Skeletal muscle satellite cell (primary cell): ENCODE results near the gene TNXB.
"Not testable (repeated sequence)": the region's sequence is repeated elsewhere in the genome, so short reads cannot be mapped to it uniquely, and the experiment has no call there.

Experiments used
- H3K27me3 ChIP-seq: 2 replicates; pipeline ENCODE4 v1.7.0; 2013; ENCODE audit warnings: low read length; ENCODE audit not compliant: control insufficient read depth, insufficient read depth
- H3K36me3 ChIP-seq: 2 replicates; pipeline ENCODE4 v1.7.0; 2013; ENCODE audit warnings: mild to moderate bottlenecking, control low read depth, low read length; ENCODE audit not compliant: insufficient read depth
- H3K4me1 ChIP-seq: 2 replicates; pipeline ENCODE4 v1.7.0; 2013; ENCODE audit warnings: low read length; ENCODE audit not compliant: control insufficient read depth, insufficient read depth
- H3K4me2 ChIP-seq: 2 replicates; pipeline ENCODE4 v1.7.0; 2013; ENCODE audit warnings: mild to moderate bottlenecking, low read length
- H3K4me3 ChIP-seq: 2 replicates; pipeline ENCODE4 v1.7.0; 2013; ENCODE audit warnings: low read length
- H3K9ac ChIP-seq: 2 replicates; pipeline ENCODE4 v1.7.0; 2013; ENCODE audit warnings: mild to moderate bottlenecking, low read depth, low read length, moderate library complexity
- H3K9me3 ChIP-seq: replicated peaks from 2 replicates; pipeline ENCODE4 v1.7.0; 2013; ENCODE audit warnings: mild to moderate bottlenecking, control low read depth, low read length

TNXB gene

DNA sequence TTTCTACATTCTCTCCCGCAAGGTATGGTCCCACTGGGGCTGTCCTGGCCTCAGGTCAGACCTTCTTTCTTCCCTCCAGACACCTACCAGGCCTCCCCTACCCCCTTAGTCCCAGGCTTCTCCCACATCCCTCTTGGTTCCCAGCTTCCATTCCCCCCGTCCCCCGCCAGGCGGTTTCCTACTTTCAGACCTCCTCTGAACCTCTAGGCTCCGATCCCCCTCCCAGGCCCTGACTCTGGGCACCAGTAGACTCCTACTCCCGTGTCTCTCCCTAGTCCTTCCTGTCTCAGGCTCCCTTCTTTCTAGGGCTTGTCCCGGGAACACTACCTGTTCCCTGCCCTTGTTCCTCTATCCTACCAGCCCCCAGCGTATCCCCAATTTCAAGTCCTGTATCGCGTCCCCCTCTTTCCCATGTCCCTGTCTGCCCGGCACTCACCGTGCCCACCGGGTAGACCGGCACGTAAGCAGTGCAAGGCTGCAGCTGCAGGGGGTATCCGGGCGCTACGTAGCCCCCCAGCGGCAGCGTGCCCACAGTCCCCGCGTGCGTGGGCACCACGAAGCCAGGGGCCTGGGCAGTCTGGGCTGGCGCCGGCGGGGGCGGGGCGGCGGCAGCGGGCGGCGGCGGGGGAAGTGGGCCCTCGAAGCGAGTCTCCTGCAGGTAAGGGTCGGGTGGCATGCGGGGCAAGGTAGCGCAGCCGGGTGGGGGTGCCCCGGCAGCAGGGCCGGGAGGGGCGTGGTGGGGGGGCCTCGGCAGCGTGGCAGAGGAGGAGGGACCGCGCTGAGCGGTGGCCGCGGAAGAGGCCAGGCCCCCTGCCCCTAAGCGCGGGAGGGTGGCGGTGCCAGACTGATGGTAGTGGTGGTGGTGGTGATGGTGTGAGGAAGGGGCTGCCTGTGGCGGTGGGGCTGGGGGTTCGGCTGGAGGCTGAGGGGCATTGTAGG, 41.1 kb upstream of the TNXB start:
- Histone ChIP-seq H3K4me3 (no peak overlapping the region), H3K27me3 (peaks cover 35% of the 10 kb centered on the region), H3K4me2 (no peak overlapping the region), H3K36me3 (no peaks in the 10 kb centered on the region), H3K9me3 (no peaks in the 10 kb centered on the region), H3K4me1 (peaks cover 25% of the 10 kb centered on the region), H3K9ac (no peak overlapping the region)

DNA sequence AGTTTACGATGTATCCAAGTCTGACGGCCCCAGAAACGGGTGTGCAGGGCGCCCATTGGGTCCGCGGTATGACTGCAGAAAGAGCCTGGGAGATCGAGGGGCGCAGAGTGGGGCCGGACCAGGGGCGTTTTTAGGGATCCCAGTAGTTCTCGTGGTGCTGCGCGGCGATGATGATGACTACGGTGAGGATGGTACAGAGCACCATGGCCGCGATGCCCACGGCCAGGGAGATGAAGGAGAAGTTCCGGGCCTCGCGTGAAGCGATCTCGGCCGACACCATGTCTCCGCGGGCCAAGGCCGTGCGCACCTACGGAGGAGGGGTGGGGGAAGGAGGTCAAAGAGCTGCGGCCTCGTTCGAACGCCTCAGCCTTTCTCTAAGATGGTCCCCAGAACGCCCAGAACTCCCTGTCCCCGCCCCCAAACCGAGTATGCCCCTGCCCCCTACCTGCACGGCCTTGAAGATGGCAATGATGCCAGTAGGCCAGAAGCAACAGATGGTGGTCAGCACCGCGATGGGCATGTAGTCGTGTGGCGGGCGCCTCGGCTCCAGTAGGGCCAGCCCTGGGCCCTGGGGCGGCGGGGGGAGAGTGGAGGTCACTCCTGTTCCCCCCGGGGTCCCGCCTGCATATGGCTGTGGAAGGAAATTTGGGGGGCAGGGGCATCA, 40.1 kb upstream of the TNXB start:
- no peaks in the 10 kb centered on the region for H3K9me3 ChIP-seq
- no peak overlapping the region for H3K9ac ChIP-seq
- no peak overlapping the region for H3K4me2 ChIP-seq
- no peaks in the 10 kb centered on the region for H3K36me3 ChIP-seq
- H3K27me3 ChIP-seq = peaks cover 40% of the 10 kb centered on the region
- H3K4me1 ChIP-seq = peaks cover 19% of the 10 kb centered on the region
- no peak overlapping the region for H3K4me3 ChIP-seq

DNA sequence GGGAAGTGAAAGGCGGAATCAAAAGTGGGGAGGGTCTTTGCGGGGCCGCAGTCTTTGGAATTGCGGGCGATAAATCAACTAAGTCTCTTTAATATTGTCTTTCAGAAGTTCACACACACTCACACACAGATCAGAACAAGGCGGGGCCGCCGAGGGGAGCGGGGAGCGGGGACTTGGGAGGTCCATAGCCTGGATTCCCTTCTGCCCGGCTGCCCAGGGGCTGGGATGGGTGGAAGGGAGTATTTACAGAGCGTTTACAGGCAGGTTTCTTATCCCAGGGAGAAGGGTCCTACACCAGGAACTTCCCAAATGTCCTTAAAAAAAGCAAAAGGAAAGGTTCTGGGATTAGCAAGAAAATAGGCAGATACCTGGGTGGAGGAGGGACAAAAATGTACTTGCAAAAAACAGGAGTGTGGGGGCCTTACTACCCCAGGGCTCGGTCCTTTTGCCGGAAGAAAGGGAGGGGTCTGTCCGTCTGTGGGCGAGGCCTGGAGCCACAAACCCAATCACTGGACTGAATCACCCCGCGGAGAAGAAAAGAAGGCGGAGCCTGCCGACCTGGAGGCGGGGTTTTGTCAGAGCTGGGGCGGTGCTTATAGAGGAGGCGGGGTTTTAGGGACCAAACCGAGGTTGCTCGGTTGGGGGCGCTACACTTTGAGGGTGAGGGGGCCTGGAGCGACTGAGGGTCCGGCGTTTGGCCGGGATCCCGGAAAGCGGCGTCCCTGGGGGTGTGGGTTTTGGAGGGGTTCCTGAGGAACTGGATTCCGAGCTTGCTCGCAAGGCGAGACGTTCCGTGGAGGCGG, 39.4 kb upstream of the TNXB start:
- Histone ChIP-seq H3K4me3 (no peak overlapping the region), H3K9ac (no peak overlapping the region), H3K27me3 (peaks cover 40% of the 10 kb centered on the region), H3K4me1 (peaks cover 16% of the 10 kb centered on the region), H3K36me3 (no peaks in the 10 kb centered on the region), H3K4me2 (no peak overlapping the region), H3K9me3 (no peaks in the 10 kb centered on the region)

DNA sequence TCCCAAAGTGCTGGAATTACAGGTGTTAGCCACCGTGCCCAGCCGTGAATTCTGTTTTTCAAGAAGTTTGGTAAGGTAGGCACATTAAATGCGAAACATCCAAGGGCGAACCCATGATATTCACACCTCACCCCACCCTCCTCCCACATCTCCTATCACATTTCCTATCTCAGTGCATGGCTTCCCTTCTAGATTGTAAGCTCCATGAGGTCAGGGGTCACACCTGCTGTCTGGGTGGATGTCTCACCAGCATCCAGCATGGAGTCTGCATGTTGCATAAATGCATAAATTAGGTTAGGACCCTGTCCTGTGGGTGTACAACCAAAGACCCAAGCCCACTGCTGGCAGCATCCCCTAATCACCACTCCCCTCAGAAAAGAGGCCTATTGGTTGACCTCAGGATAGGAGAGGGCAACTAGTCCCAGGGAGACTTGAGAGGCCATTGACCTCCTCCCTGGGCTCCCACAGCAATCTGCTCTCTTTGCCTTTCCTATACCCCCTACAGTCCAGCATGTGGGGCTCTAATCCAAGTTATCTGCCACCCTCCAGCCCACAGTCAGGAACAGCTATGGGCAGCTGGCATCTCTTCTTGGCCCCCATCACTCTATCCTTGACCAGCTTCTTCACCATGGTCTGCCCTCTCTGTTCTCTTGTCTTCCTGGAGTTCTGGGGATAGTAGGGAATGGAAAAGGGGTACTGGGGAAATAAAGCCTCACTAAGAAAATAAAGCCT, 38.4 kb upstream of the TNXB start:
- Histone ChIP-seq H3K4me3 (no peak overlapping the region), H3K4me2 (no peak overlapping the region), H3K27me3 (peaks cover 40% of the 10 kb centered on the region)

DNA sequence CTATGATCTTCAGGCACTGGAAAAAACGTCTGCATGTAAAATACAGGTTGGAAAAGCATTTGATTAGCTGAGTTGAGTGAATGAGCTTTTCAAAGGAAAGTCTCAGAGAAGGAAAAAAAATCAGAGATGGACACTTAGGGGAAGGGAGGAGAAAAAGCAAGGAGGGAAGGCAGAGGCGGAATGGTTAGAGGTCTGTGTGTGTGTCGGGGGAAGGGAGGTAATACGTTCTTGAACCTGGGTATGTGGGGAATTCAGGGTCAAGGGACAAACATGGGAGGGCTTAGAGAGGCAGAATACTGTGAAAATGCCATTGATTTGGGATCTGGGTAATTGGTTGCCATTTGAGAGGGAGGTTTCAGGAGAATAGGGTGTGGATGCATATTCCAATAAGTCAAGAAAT, 37.5 kb upstream of the TNXB start:
- Histone ChIP-seq H3K9ac (no peak overlapping the region), H3K4me1 (no peaks in the 10 kb centered on the region), H3K4me3 (no peak overlapping the region), H3K4me2 (no peak overlapping the region), H3K36me3 (no peaks in the 10 kb centered on the region), H3K9me3 (no peaks in the 10 kb centered on the region), H3K27me3 (peaks cover 47% of the 10 kb centered on the region)

More for the DNA sequence above, 38.4 kb upstream of the TNXB start:
- Histone ChIP-seq H3K9me3 (no peaks in the 10 kb centered on the region), H3K36me3 (no peaks in the 10 kb centered on the region), H3K9ac (no peak overlapping the region), H3K4me1 (peaks cover 6% of the 10 kb centered on the region)

DNA sequence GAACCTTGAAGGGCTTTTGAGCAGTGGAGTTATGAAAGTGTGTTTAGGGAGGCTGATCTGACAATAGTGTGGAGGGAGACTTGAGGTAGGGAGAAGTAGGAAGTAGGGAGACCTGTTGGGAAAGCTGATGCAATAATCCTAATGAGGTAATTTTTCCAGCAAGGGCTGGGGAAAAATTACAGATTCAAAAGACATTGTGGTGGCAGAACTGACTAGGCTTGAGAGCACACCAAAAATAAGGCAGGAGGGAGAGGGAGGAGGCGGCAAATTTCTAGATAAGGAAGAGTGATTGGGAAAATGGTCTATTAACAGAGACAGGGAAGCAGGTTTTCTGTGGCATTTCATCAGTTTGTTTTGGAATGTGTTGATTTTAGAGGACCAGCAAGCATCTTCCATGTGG, 37.1 kb upstream of the TNXB start:
- Histone ChIP-seq H3K4me3 (no peak overlapping the region), H3K9ac (no peak overlapping the region), H3K4me2 (no peak overlapping the region), H3K4me1 (no peaks in the 10 kb centered on the region), H3K9me3 (no peaks in the 10 kb centered on the region), H3K36me3 (no peaks in the 10 kb centered on the region), H3K27me3 (peaks cover 50% of the 10 kb centered on the region)

DNA sequence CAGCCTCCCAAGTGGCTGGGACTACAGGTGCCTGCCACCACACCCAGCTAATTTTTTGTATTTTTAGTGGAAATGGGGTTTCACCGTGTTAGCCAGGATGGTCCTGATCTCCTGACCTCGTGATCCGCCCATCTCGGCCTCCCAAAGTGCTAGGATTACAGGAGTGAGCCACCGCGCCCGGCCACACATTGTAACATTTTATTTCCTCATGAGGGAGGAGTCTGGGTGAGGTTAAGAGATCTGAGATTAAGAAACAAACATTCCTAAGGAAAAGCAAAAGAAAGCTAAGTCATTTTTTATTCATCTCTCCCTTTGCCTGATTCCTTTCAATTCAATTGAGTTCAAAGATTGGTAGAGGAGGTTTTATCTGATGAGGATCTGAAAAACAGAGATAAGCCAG, 35.1 kb upstream of the TNXB start:
- H3K27me3 ChIP-seq = peaks cover 45% of the 10 kb centered on the region
- H3K4me2 ChIP-seq, H3K4me1 ChIP-seq, H3K9ac ChIP-seq, H3K9me3 ChIP-seq, H3K36me3 ChIP-seq, H3K4me3 ChIP-seq: not testable (repeated sequence)

DNA sequence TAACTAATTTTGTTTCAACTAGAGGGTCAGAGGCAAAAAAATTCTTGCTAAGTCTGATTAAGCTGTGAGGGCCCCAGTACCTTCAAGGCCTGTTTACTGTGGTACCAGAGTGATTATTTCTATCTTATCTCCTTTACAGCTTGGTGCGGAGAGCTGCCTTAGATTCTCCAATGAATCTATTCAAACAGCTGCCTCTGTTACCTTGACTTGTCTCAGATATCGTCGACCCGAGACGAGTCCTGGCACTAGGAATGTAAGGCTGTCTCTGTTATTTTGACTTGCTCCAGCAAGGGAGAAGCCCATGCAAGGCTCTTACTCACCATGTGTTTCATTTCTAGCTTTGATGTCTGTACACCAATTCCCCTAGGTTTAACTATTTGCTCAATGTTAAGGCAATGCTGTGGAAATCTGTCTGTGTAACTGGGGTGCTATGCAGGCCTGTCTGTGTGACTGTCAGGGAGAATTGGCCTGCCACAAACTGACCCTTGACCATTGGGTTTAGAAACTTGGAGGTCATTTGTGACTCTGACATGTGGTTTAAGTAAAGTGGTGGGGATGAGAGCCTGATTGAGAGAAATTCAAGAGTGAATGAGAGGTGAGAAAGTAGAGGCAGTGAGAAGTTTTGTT, 31.4 kb upstream of the TNXB start:
- no peaks in the 10 kb centered on the region for H3K9me3 ChIP-seq

DNA sequence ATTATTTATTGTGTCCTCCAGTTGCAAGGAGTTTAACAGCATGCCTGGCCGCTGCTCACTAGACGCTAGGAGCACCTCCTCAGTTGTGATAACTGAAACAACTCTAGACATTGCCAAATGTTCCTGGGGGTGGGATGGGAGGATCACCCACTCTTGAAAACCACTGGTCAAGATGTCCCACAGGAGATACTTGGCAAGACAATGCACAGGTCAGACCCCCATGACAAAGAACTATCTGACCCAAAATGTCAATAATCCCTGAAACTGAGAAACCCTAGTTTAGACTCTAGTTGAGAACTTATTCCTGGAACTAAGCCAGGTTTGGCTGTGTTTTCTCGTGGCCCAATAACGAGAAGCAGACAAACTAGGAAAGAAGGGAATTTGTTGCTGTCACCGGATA, 30.5 kb upstream of the TNXB start:
- no peak overlapping the region for H3K4me3 ChIP-seq
- no peak overlapping the region for H3K4me2 ChIP-seq
- H3K9me3 ChIP-seq = no peaks in the 10 kb centered on the region
- no peaks in the 10 kb centered on the region for H3K4me1 ChIP-seq
- no peak overlapping the region for H3K9ac ChIP-seq
- H3K27me3 ChIP-seq = peaks cover 26% of the 10 kb centered on the region
- no peaks in the 10 kb centered on the region for H3K36me3 ChIP-seq

More for the DNA sequence above, 31.4 kb upstream of the TNXB start:
- Histone ChIP-seq H3K4me2 (no peak overlapping the region), H3K9ac (no peak overlapping the region), H3K27me3 (peaks cover 25% of the 10 kb centered on the region), H3K36me3 (no peaks in the 10 kb centered on the region), H3K4me3 (no peak overlapping the region), H3K4me1 (no peaks in the 10 kb centered on the region)

DNA sequence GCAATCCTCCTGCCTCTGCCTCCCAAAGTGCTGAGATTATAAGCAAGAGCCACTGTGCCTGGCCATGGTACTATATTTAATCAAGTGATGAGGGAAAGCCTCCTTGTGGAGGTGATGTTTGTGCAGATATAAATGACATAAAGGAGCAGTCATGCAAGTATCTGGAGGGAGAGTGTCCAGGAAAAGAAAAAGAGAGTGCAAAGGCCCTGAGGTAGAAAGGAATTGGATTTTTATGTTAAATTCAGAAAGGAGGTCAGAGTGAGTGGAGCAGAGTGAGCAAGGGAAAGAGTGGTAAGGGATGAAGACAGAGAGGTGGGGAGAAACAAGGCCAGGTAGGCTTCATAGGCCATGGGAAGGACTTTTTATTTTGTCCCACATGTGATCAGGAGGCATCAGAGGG, 28.3 kb upstream of the TNXB start:
- Histone ChIP-seq H3K4me1 (no peaks in the 10 kb centered on the region), H3K4me3 (no peak overlapping the region), H3K4me2 (no peak overlapping the region), H3K36me3 (no peaks in the 10 kb centered on the region), H3K27me3 (peaks cover 28% of the 10 kb centered on the region), H3K9ac (no peak overlapping the region), H3K9me3 (no peaks in the 10 kb centered on the region)
